Activated CD4-positive, alpha-beta T cell treated with anti-CD3 and anti-CD28 coated beads, Interleukin-2, amount 10 ng/mL, durations not matched to agents 7 days and 5 days (primary cell): Measurements from ENCODE around the gene PLD1. TPM values are rescaled to one million over a fixed set of nuclear protein-coding genes. Genes with fewer than 3 reads are reported as not detected.

Source experiments
- CTCF ChIA-PET: fragments of 350-600 bp; sonication (Branson Sonifier 250); formaldehyde crosslinking; loops from one replicate; lab custom pipeline; 2021; ENCODE audit warnings: antibody characterized with exemption; lab: Charles Lee
- POLR2A ChIA-PET: fragments of 350-600 bp; sonication (Branson Sonifier 250); formaldehyde crosslinking; loops from one replicate; lab custom pipeline; 2021; ENCODE audit warnings: antibody characterized with exemption; lab: Charles Lee
- DNase-seq: peaks from one replicate; pipeline ENCODE4 v3.0.0-alpha.2; 2020
- H3K27ac Mint-ChIP-seq: one replicate; pipeline ENCODE4 v1.8.0; 2021; ENCODE audit warnings: mild to moderate bottlenecking, moderate library complexity, mixed read lengths
- H3K27me3 Mint-ChIP-seq: one replicate; pipeline ENCODE4 v1.8.0; 2021; ENCODE audit warnings: mixed read lengths
- H3K36me3 Mint-ChIP-seq: one replicate; pipeline ENCODE4 v1.8.0; 2021; ENCODE audit warnings: low read depth, mixed read lengths
- H3K4me1 Mint-ChIP-seq: one replicate; pipeline ENCODE4 v1.8.0; 2021; ENCODE audit warnings: mixed read lengths
- H3K4me3 Mint-ChIP-seq: one replicate; pipeline ENCODE4 v1.8.0; 2021; ENCODE audit warnings: mild to moderate bottlenecking, moderate library complexity, mixed read lengths
- H3K9me3 Mint-ChIP-seq: one replicate; pipeline ENCODE4 v1.8.0; 2021; ENCODE audit warnings: mixed read lengths
- total RNA-seq, 2 experiments: library from RNA; stranded (reverse); gene quantifications; one replicate each; pipeline ENCODE4 v1.2.3, GENCODE V29; 2021

The PLD1 gene
- total RNA-seq, 2 experiments from 2014 or later, result 0.50 to 0.94 TPM

- no peaks in the 10 kb centered on the region for H3K36me3 Mint-ChIP-seq
- H3K4me3 Mint-ChIP-seq, result no peak overlapping the region
Measured at GRCh38 chr3:171783086-171783485, 27.2 kb downstream of the PLD1 start.

GRCh38 chr3:171782617-171783016, 27.7 kb downstream of the PLD1 start:
- Mint-ChIP-seq H3K9me3 (no peaks in the 10 kb centered on the region), H3K27ac (no peak overlapping the region), H3K27me3 (peaks cover 18% of the 10 kb centered on the region), H3K4me1 (no peaks in the 10 kb centered on the region), H3K4me3 (no peak overlapping the region), H3K36me3 (no peaks in the 10 kb centered on the region)
- no peak for DNase-seq
- CTCF ChIA-PET, result no interaction called here
- POLR2A ChIA-PET, result no interaction called here

More at GRCh38 chr3:171783086-171783485, 27.2 kb downstream of the PLD1 start:
- H3K27me3 Mint-ChIP-seq, result peaks cover 18% of the 10 kb centered on the region
- H3K4me1 Mint-ChIP-seq, result no peaks in the 10 kb centered on the region
- ChIA-PET CTCF (no interaction called here), POLR2A (no interaction called here)
- no peak for DNase-seq
- H3K9me3 Mint-ChIP-seq, result no peaks in the 10 kb centered on the region
- H3K27ac Mint-ChIP-seq, result no peak overlapping the region

GRCh38 chr3:171781711-171782127, 28.6 kb downstream of the PLD1 start:
- ChIA-PET CTCF (interaction anchor here (1.3 kb wide), 1 partner anchor 9 kb away, joined by 3 read pairs; no protein-coding TSS in a partner anchor), POLR2A (interaction anchor here (0.6 kb wide), 1 partner anchor 673 kb away, joined by 3 read pairs; no protein-coding TSS in a partner anchor)
- H3K27ac Mint-ChIP-seq, result no peak overlapping the region
- H3K9me3 Mint-ChIP-seq, result no peaks in the 10 kb centered on the region
- H3K27me3 Mint-ChIP-seq, result peaks cover 16% of the 10 kb centered on the region
- H3K4me1 Mint-ChIP-seq, result no peaks in the 10 kb centered on the region
- no peak overlapping the region for H3K4me3 Mint-ChIP-seq
- no peak for DNase-seq
- H3K36me3 Mint-ChIP-seq, result no peaks in the 10 kb centered on the region

- H3K9me3 Mint-ChIP-seq, result no peaks in the 10 kb centered on the region
Measured at GRCh38 chr3:171778493-171778892, 31.8 kb downstream of the PLD1 start.

GRCh38 chr3:171777596-171777995, 32.7 kb downstream of the PLD1 start:
- Mint-ChIP-seq H3K27me3 (peaks cover 10% of the 10 kb centered on the region), H3K4me1 (no peaks in the 10 kb centered on the region), H3K9me3 (no peaks in the 10 kb centered on the region), H3K27ac (no peak overlapping the region), H3K4me3 (no peak overlapping the region), H3K36me3 (no peaks in the 10 kb centered on the region)
- ChIA-PET POLR2A (no interaction called here), CTCF (interaction anchor here (0.7 kb wide), 1 partner anchor 79 kb away, joined by 3 read pairs; no protein-coding TSS in a partner anchor)
- DNase-seq, result no peak

More at GRCh38 chr3:171778493-171778892, 31.8 kb downstream of the PLD1 start:
- H3K27ac Mint-ChIP-seq, result no peak overlapping the region
- ChIA-PET POLR2A (no interaction called here), CTCF (no interaction called here)
- no peaks in the 10 kb centered on the region for H3K4me1 Mint-ChIP-seq
- no peak for DNase-seq
- no peaks in the 10 kb centered on the region for H3K36me3 Mint-ChIP-seq
- no peak overlapping the region for H3K4me3 Mint-ChIP-seq
- H3K27me3 Mint-ChIP-seq, result peaks cover 10% of the 10 kb centered on the region

- H3K4me1 Mint-ChIP-seq, result no peaks in the 10 kb centered on the region
- no peaks in the 10 kb centered on the region for H3K36me3 Mint-ChIP-seq
- no peak overlapping the region for H3K27ac Mint-ChIP-seq
- H3K4me3 Mint-ChIP-seq, result no peak overlapping the region
- peaks cover 11% of the 10 kb centered on the region for H3K27me3 Mint-ChIP-seq
- POLR2A ChIA-PET, result no interaction called here
- CTCF ChIA-PET, result interaction anchor here (0.7 kb wide), 1 partner anchor 79 kb away, joined by 3 read pairs; no protein-coding TSS in a partner anchor
- DNase-seq, result no peak
- no peaks in the 10 kb centered on the region for H3K9me3 Mint-ChIP-seq
Measured at GRCh38 chr3:171776839-171777583, 33.3 kb downstream of the PLD1 start.

GRCh38 chr3:171776411-171776810, 33.9 kb downstream of the PLD1 start:
- Mint-ChIP-seq H3K4me3 (no peak overlapping the region), H3K4me1 (no peaks in the 10 kb centered on the region), H3K36me3 (no peaks in the 10 kb centered on the region), H3K9me3 (no peaks in the 10 kb centered on the region), H3K27ac (no peak overlapping the region), H3K27me3 (peaks cover 11% of the 10 kb centered on the region)
- POLR2A ChIA-PET, result no interaction called here
- DNase-seq, result no peak
- CTCF ChIA-PET, result no interaction called here

GRCh38 chr3:171775943-171776342, 34.3 kb downstream of the PLD1 start:
- no peak for DNase-seq
- CTCF ChIA-PET, result no interaction called here
- H3K27ac Mint-ChIP-seq, result no peak overlapping the region
- POLR2A ChIA-PET, result no interaction called here
- H3K36me3 Mint-ChIP-seq, result no peaks in the 10 kb centered on the region
- H3K27me3 Mint-ChIP-seq, result peaks cover 16% of the 10 kb centered on the region
- no peaks in the 10 kb centered on the region for H3K4me1 Mint-ChIP-seq
- no peaks in the 10 kb centered on the region for H3K9me3 Mint-ChIP-seq
- no peak overlapping the region for H3K4me3 Mint-ChIP-seq

GRCh38 chr3:171774521-171774920, 35.8 kb downstream of the PLD1 start:
- CTCF ChIA-PET, result interaction anchor here (0.8 kb wide), 1 partner anchor 13 kb away, joined by 3 read pairs; no protein-coding TSS in a partner anchor
- Mint-ChIP-seq H3K9me3 (no peaks in the 10 kb centered on the region), H3K4me1 (no peaks in the 10 kb centered on the region), H3K27ac (no peak overlapping the region), H3K36me3 (no peaks in the 10 kb centered on the region), H3K4me3 (no peak overlapping the region), H3K27me3 (peaks cover 12% of the 10 kb centered on the region)
- POLR2A ChIA-PET, result no interaction called here
- no peak for DNase-seq

GRCh38 chr3:171772427-171773056, 37.7 kb downstream of the PLD1 start:
- CTCF ChIA-PET, result interaction anchor here (0.6 to 1.6 kb wide), 7 partner anchors 8 to 722 kb away, joined by 3 to 4 read pairs (median 3); no protein-coding TSS in a partner anchor
- H3K27ac Mint-ChIP-seq, result no peak overlapping the region

GRCh38 chr3:171770689-171771620, 39.3 kb downstream of the PLD1 start:
- no peaks in the 10 kb centered on the region for H3K4me1 Mint-ChIP-seq
- H3K4me3 Mint-ChIP-seq, result no peak overlapping the region
- ChIA-PET POLR2A (no interaction called here), CTCF (interaction anchor here (0.9 to 1.6 kb wide), 2 partner anchors 8 to 13 kb away, joined by 3 to 4 read pairs; no protein-coding TSS in a partner anchor)
- H3K27ac Mint-ChIP-seq, result no peak overlapping the region
- no peaks in the 10 kb centered on the region for H3K9me3 Mint-ChIP-seq
- no peaks in the 10 kb centered on the region for H3K36me3 Mint-ChIP-seq
- peaks cover 20% of the 10 kb centered on the region for H3K27me3 Mint-ChIP-seq
- DNase-seq, result no peak

More at GRCh38 chr3:171772427-171773056, 37.7 kb downstream of the PLD1 start:
- no peaks in the 10 kb centered on the region for H3K4me1 Mint-ChIP-seq
- no peak overlapping the region for H3K4me3 Mint-ChIP-seq
- peaks cover 17% of the 10 kb centered on the region for H3K27me3 Mint-ChIP-seq
- DNase-seq, result peak; percentile 63
- no peaks in the 10 kb centered on the region for H3K36me3 Mint-ChIP-seq
- H3K9me3 Mint-ChIP-seq, result no peaks in the 10 kb centered on the region
- POLR2A ChIA-PET, result no interaction called here

- Mint-ChIP-seq H3K4me3 (no peak overlapping the region), H3K4me1 (no peaks in the 10 kb centered on the region), H3K27ac (no peak overlapping the region), H3K27me3 (peaks cover 20% of the 10 kb centered on the region), H3K36me3 (no peaks in the 10 kb centered on the region), H3K9me3 (no peaks in the 10 kb centered on the region)
- CTCF ChIA-PET, result interaction anchor here (0.6 kb wide), 1 partner anchor 18 kb away, joined by 3 read pairs; no protein-coding TSS in a partner anchor
- DNase-seq, result no peak
- POLR2A ChIA-PET, result no interaction called here
Measured at GRCh38 chr3:171769461-171769860, 40.8 kb downstream of the PLD1 start.
